ENCODE measurements around the gene CDHR1.

Gene CDHR1

GRCh38 chr10:84269162-84269561 lies 74.8 kb downstream of the CDHR1 start:
- TF ChIP-seq ZFX (IDR thresholded peaks at IDR 0.05), result no peak
- TF ChIP-seq CTCF (conservative IDR thresholded peaks at IDR 0.05), result no peak
- H3K27ac ChIP-seq, result no peak overlapping the region
